Peyer's patch (tissue), 4 donors: ENCODE data around the gene EFL1.

ENCODE experiments used
- CTCF ChIP-seq, 6 experiments: fragments of 450-650 bp in 4 of 6; fragments of 200-600 bp in 2 of 6; sonication (generic) in 1 of 6; IDR thresholded peaks; one replicate each; pipeline ENCODE4 v1.5.1; 2017 to 2019; ENCODE audit warnings: antibody characterized with exemption in 6 of 6, mild to moderate bottlenecking in 3 of 6, moderate library complexity in 1 of 6
- POLR2A ChIP-seq, 2 donors: fragments of 450-650 bp; IDR thresholded peaks; one replicate each; pipeline ENCODE4 v1.5.1; 2017; ENCODE audit warnings: antibody characterized with exemption in 2 of 2, mild to moderate bottlenecking in 2 of 2, moderate library complexity in 2 of 2

- no peak for TF ChIP-seq POLR2A (IDR thresholded peaks at IDR 0.05)
- TF ChIP-seq CTCF (IDR thresholded peaks at IDR 0.05): no peak
Measured at GRCh38 chr15:82124331-82125263, 137.9 kb downstream of the EFL1 start.
